GM12892 (cell line): ENCODE data around the gene USP3.

Source experiments
- POLR2A ChIP-seq: IDR thresholded peaks from 2 replicates; pipeline ENCODE4 v1.6.1; 2011; ENCODE audit warnings: low read depth, low read length, control low read depth
- POLR2AphosphoS5 ChIP-seq: IDR thresholded peaks from 2 replicates; pipeline ENCODE4 v1.6.1; 2011; ENCODE audit warnings: low read depth, low read length, control low read depth
- TAF1 ChIP-seq: IDR thresholded peaks from 2 replicates; pipeline ENCODE4 v1.6.1; 2011; ENCODE audit warnings: low read depth, mild to moderate bottlenecking, control low read depth, low read length, borderline replicate concordance

- TF ChIP-seq POLR2AphosphoS5 (no peak), TAF1 (no peak), POLR2A (no peak)
These were observed 36.1 kb downstream of the USP3 start for GRCh38 chr15:63540449-63540848.
